Panc1 (cell line): ENCODE measurements around the gene CDKN1C. TPM values are rescaled to one million over a fixed set of nuclear protein-coding genes. Genes with fewer than 3 reads are reported as not detected.

Source experiments
- ATAC-seq: fragments of 200-7000 bp; cut with Tn5 transposase; 2 replicates; pipeline ENCODE4 v1.9.1; 2020; ENCODE audit warnings: mild to moderate bottlenecking, moderate library complexity
- BruUV-seq: library from RNA; stranded (reverse); fragments of 400-500 nt; replicated peaks from 2 replicates; lab custom pipeline; 2021; lab: Mats Ljungman, UMichigan
- CTCF ChIA-PET: fragments of 300-600 bp; sonication (Branson Sonifier 250); formaldehyde crosslinking; loops from one replicate; lab custom pipeline; 2022; ENCODE audit warnings: antibody characterized with exemption; lab: Charles Lee
- POLR2A ChIA-PET: fragments of 300-600 bp; sonication (Branson Sonifier 250); formaldehyde crosslinking; loops from one replicate; lab custom pipeline; 2022; ENCODE audit warnings: antibody characterized with exemption; lab: Charles Lee
- DNase-seq: peaks from one replicate; pipeline ENCODE4 v3.0.0-alpha.2; 2010; ENCODE audit warnings: low read depth, low spot score
- H3K27ac ChIP-seq: 2 replicates; pipeline ENCODE4 v1.5.1; 2011; ENCODE audit warnings: mild to moderate bottlenecking, low read length, inconsistent platforms
- H3K27me3 ChIP-seq: fragments of 200-500 bp; sonication (Bioruptor generic); 2 replicates; pipeline ENCODE4 v1.6.0; 2014; ENCODE audit warnings: low read length, inconsistent platforms; ENCODE audit not compliant: control insufficient read depth, insufficient read depth
- H3K36me3 ChIP-seq: fragments of 200-500 bp; sonication (Bioruptor generic); 2 replicates; pipeline ENCODE4 v1.5.1; 2014; ENCODE audit warnings: inconsistent platforms, mild to moderate bottlenecking, low read length, moderate library complexity; ENCODE audit not compliant: control insufficient read depth, insufficient read depth
- H3K4me1 ChIP-seq: 2 replicates; pipeline ENCODE4 v1.5.1; 2011; ENCODE audit warnings: inconsistent platforms, mild to moderate bottlenecking, low read length, moderate library complexity; ENCODE audit not compliant: control insufficient read depth, insufficient read depth
- H3K4me3 ChIP-seq, 2 experiments: 2 replicates each; pipeline ENCODE4 v1.5.1; 2011 to 2012; ENCODE audit warnings: low read depth in 2 of 2, low read length in 2 of 2, mild to moderate bottlenecking in 2 of 2, inconsistent platforms in 1 of 2, moderate library complexity in 1 of 2
- H3K9me3 ChIP-seq: fragments of 200-500 bp; sonication (Bioruptor generic); 2 replicates; pipeline ENCODE4 v1.5.1; 2014; ENCODE audit warnings: low read depth, mild to moderate bottlenecking, inconsistent platforms, low read length, moderate library complexity; ENCODE audit not compliant: control insufficient read depth, insufficient read depth
- CTCF ChIP-seq: fragments of 450-650 bp; IDR thresholded peaks from 2 replicates; pipeline ENCODE4 v1.5.1; 2017; ENCODE audit warnings: mild to moderate bottlenecking
- POLR2AphosphoS5 ChIP-seq: IDR thresholded peaks from 2 replicates; pipeline ENCODE4 v1.6.1; 2012; ENCODE audit warnings: mild to moderate bottlenecking, low read depth, low read length, moderate library complexity
- REST ChIP-seq, 2 experiments: IDR thresholded peaks; 2 replicates each; pipeline ENCODE4 v1.6.1; 2011 to 2012; ENCODE audit warnings: low read depth in 2 of 2, control low read depth in 1 of 2, low read length in 1 of 2, mild to moderate bottlenecking in 1 of 2, moderate library complexity in 1 of 2; ENCODE audit not compliant: insufficient read depth in 1 of 2
- SIN3A ChIP-seq: IDR thresholded peaks from 2 replicates; pipeline ENCODE4 v1.6.1; 2012; ENCODE audit warnings: low read depth, mild to moderate bottlenecking, low read length, moderate library complexity, borderline replicate concordance; ENCODE audit not compliant: insufficient read depth
- TCF7L2 ChIP-seq: IDR thresholded peaks from 2 replicates; pipeline ENCODE4 v1.6.1; 2011; ENCODE audit warnings: mild to moderate bottlenecking, low read depth, low read length, inconsistent platforms
- in situ Hi-C: cut with HindIII; loops from 2 replicates; pipeline ENCODE4 v1.10.0; 2016; ENCODE audit warnings: low sequenced_read_pairs, low pct_unique_long_range_greater_than_20kb
- intact Hi-C: fragments of 100-400 bp; cut with micrococcal nuclease; formaldehyde crosslinking; loops from one replicate; pipeline ENCODE4 v1.10.0; 2022; ENCODE audit not compliant: unreplicated experiment
- total RNA-seq: library from RNA; stranded (reverse); gene quantifications from one replicate; pipeline ENCODE4 v1.2.1, GENCODE V29; 2021; ENCODE audit not compliant: unreplicated experiment

CDKN1C gene
- total RNA-seq, 1 experiment from 2014 or later, result 4.6 TPM

- BruUV-seq, result no TSS peak
- in situ Hi-C loops, result no loop called here
- TF ChIP-seq SIN3A (no peak), TCF7L2 (no peak)
- Histone ChIP-seq H3K27me3 (no peaks in the 10 kb centered on the region), H3K9me3 (no peaks in the 10 kb centered on the region), H3K4me3 (peak overlapping the region in 1 of 2 experiments; percentile 37; a peak in 2 of 4 replicates), H3K4me1 (peaks cover 40% of the 10 kb centered on the region), H3K36me3 (no peaks in the 10 kb centered on the region; the same call in 1 of the 2 replicates), H3K27ac (peak overlapping the region; percentile 41)
- CTCF ChIA-PET, result interaction anchor here (2.0 kb wide), 1 partner anchor 41 kb away, joined by 6 read pairs; no protein-coding TSS in a partner anchor
- no peak for ATAC-seq
- intact Hi-C loops, result loop anchor here (10.0 kb wide), 2 partner anchors 162 to 292 kb away; no protein-coding TSS in a partner anchor
- POLR2A ChIA-PET, result no interaction called here
- DNase-seq, result no peak
These were observed 47.3 kb upstream of the CDKN1C start for GRCh38 chr11:2932850-2933251.

GRCh38 chr11:2931771-2932738, 46.5 kb upstream of the CDKN1C start:
- TF ChIP-seq TCF7L2 (no peak), SIN3A (no peak), CTCF (no peak), REST (IDR thresholded peaks at IDR 0.05; ENCODE audit: insufficient read depth in 1 of 2, low read depth in 2 of 2, low read length in 1 of 2) (no peak), POLR2AphosphoS5 (no peak)

More at GRCh38 chr11:2931771-2932738, 46.5 kb upstream of the CDKN1C start:
- ChIA-PET CTCF (interaction anchor here (2.0 to 3.0 kb wide), 2 partner anchors 40 to 41 kb away, joined by 6 to 7 read pairs; no protein-coding TSS in a partner anchor), POLR2A (no interaction called here)
- Histone ChIP-seq H3K36me3 (no peaks in the 10 kb centered on the region; the same call in 1 of the 2 replicates), H3K4me1 (peaks cover 48% of the 10 kb centered on the region), H3K9me3 (no peaks in the 10 kb centered on the region), H3K27ac (peak overlapping the region; percentile 41; the same call in 1 of the 2 replicates), H3K27me3 (no peaks in the 10 kb centered on the region), H3K4me3 (no peak overlapping the region)
- DNase-seq, result no peak
- intact Hi-C loops, result loop anchor here (10.0 kb wide), 2 partner anchors 163 to 293 kb away; no protein-coding TSS in a partner anchor
- no peak for ATAC-seq
- BruUV-seq, result no TSS peak
- in situ Hi-C loops, result no loop called here
